HepG2 (cell line): ENCODE data around the gene JSRP1. TPM values are rescaled to one million over a fixed set of nuclear protein-coding genes. Genes with fewer than 3 reads are reported as not detected.

Experiments used
- ADNP ChIP-seq: sonication (generic); formaldehyde crosslinking; IDR thresholded peaks from 2 replicates; pipeline ENCODE4 v1.4.0; 2020; ENCODE audit warnings: missing genetic modification reagents
- ATF7-NPFF ChIP-seq: sonication (generic); formaldehyde crosslinking; IDR thresholded peaks from 2 replicates; pipeline ENCODE4 v1.8.1; 2023; ENCODE audit warnings: mild to moderate bottlenecking, low read depth, missing genetic modification reagents, moderate library complexity
- EED ChIP-seq: sonication (generic); formaldehyde crosslinking; IDR thresholded peaks from 2 replicates; pipeline ENCODE4 v1.5.0; 2020; ENCODE audit warnings: mild to moderate bottlenecking, missing genetic modification reagents
- KAT8 ChIP-seq: IDR thresholded peaks from 2 replicates; pipeline ENCODE4 v1.6.1; 2016; ENCODE audit warnings: missing genetic modification reagents, missing compliant biosample characterization
- MAF1 ChIP-seq: sonication (generic); formaldehyde crosslinking; IDR thresholded peaks from 2 replicates; pipeline ENCODE4 v1.5.0; 2020; ENCODE audit warnings: missing genetic modification reagents, borderline replicate concordance
- MZF1 ChIP-seq: sonication (generic); formaldehyde crosslinking; IDR thresholded peaks from 2 replicates; pipeline ENCODE4 v1.8.1; 2023; ENCODE audit warnings: mild to moderate bottlenecking, missing genetic modification reagents, borderline replicate concordance
- NCOA5 ChIP-seq: sonication (generic); formaldehyde crosslinking; IDR thresholded peaks from 2 replicates; pipeline ENCODE4 v1.4.0; 2020; ENCODE audit warnings: missing genetic modification reagents
- PPARG ChIP-seq: conservative IDR thresholded peaks from 2 replicates; pipeline ENCODE4 v1.6.1; 2016; ENCODE audit warnings: missing biosample characterization, missing genetic modification reagents
- PTBP1 ChIP-seq: fragments of 200-400 bp; formaldehyde crosslinking; IDR thresholded peaks from 2 replicates; pipeline ENCODE4 v1.6.1; 2018; ENCODE audit warnings: low read length, low read depth; ENCODE audit not compliant: poor library complexity, severe bottlenecking
- RARA ChIP-seq: IDR thresholded peaks from 2 replicates; pipeline ENCODE4 v1.6.1; 2016; ENCODE audit warnings: missing genetic modification reagents, missing compliant biosample characterization
- RFXAP ChIP-seq: sonication (generic); formaldehyde crosslinking; IDR thresholded peaks from 2 replicates; pipeline ENCODE4 v1.4.0; 2020; ENCODE audit warnings: missing genetic modification reagents, borderline replicate concordance
- TGIF2 ChIP-seq: IDR thresholded peaks from 2 replicates; pipeline ENCODE4 v1.6.1; 2016; ENCODE audit warnings: control low read depth, missing compliant biosample characterization
- YEATS4 ChIP-seq: sonication (generic); formaldehyde crosslinking; IDR thresholded peaks from 2 replicates; pipeline ENCODE4 v1.4.0; 2020; ENCODE audit warnings: missing genetic modification reagents, borderline replicate concordance
- ZBTB10 ChIP-seq: sonication (generic); formaldehyde crosslinking; IDR thresholded peaks from 2 replicates; pipeline ENCODE4 v1.4.0; 2020; ENCODE audit warnings: missing genetic modification reagents, borderline replicate concordance
- ZBTB25 ChIP-seq: IDR thresholded peaks from 2 replicates; pipeline ENCODE4 v1.6.1; 2018; ENCODE audit warnings: missing genetic modification reagents
- ZBTB7B ChIP-seq: sonication (generic); formaldehyde crosslinking; IDR thresholded peaks from 2 replicates; pipeline ENCODE4 v1.4.0; 2020; ENCODE audit warnings: missing genetic modification reagents
- ZC3H4 ChIP-seq: sonication (generic); formaldehyde crosslinking; IDR thresholded peaks from 2 replicates; pipeline ENCODE4 v1.4.0; 2020; ENCODE audit warnings: missing genetic modification reagents, borderline replicate concordance
- ZNF121 ChIP-seq: sonication (generic); formaldehyde crosslinking; IDR thresholded peaks from 2 replicates; pipeline ENCODE4 v1.5.0; 2020; ENCODE audit warnings: mild to moderate bottlenecking, missing genetic modification reagents
- ZNF281 ChIP-seq: sonication (generic); formaldehyde crosslinking; IDR thresholded peaks from 2 replicates; pipeline ENCODE4 v1.4.0; 2020; ENCODE audit warnings: missing genetic modification reagents, borderline replicate concordance
- ZNF564 ChIP-seq: sonication (generic); formaldehyde crosslinking; IDR thresholded peaks from 2 replicates; pipeline ENCODE4 v1.8.1; 2023; ENCODE audit warnings: mild to moderate bottlenecking, missing genetic modification reagents
- ZNF710 ChIP-seq: sonication (generic); formaldehyde crosslinking; IDR thresholded peaks from 2 replicates; pipeline ENCODE4 v1.5.0; 2020; ENCODE audit warnings: mild to moderate bottlenecking, missing genetic modification reagents, borderline replicate concordance
- polyA plus RNA-seq, 8 experiments: library from polyadenylated mRNA; depleted of rRNA in 3 of 8; stranded (reverse) in 7 of 8; unstranded in 1 of 8; fragments of >200 nt; fragmentation: Illumina TruSeq in 4 of 8; extraction: Trizol in 4 of 8; gene quantifications; 2 replicates each; pipeline versions ENCODE4 v1.2.1 to v1.2.3, GENCODE V29; 2011 to 2016; ENCODE audit warnings: low read depth in 4 of 8, missing spikeins in 1 of 8, mixed read lengths in 1 of 8; ENCODE audit not compliant: insufficient read depth in 1 of 8
- total RNA-seq, 5 experiments: library from RNA; depleted of rRNA; stranded (reverse); fragments of >200 nt; fragmentation: Illumina TruSeq; extraction: Trizol; gene quantifications; 2 replicates each; pipeline ENCODE4 v1.2.3, GENCODE V29; 2016; ENCODE audit warnings: low read depth in 1 of 5

The JSRP1 gene
- total and polyA plus RNA-seq, 2 of the 13 experiments (the other 11 are each of a cell fraction or from before 2014, with no cell fraction given) = 0.16 to 0.38 TPM

GRCh38 chr19:2273356-2274184, 17.4 kb upstream of the JSRP1 start (continued):
- 0 out of 2 replicates have a peak, but pooled peaks have one; percentile 6 for TF ChIP-seq ZNF281 (CRISPR knock-in tag)
- TF ChIP-seq KAT8 (CRISPR knock-in tag) = peak; percentile 87
- TF ChIP-seq ATF7-NPFF = 0 out of 2 replicates have a peak, but pooled peaks have one; percentile 59
- no peak; the same call in 1 of the 2 replicates for TF ChIP-seq ZBTB25 (CRISPR knock-in tag)
- no peak for TF ChIP-seq MZF1 (CRISPR knock-in tag)
- peak; percentile 70 for TF ChIP-seq EED
- peak; percentile 56; the same call in 1 of the 2 replicates for TF ChIP-seq ZNF121
- 0 out of 2 replicates have a peak, but pooled peaks have one; percentile 37 for TF ChIP-seq YEATS4 (CRISPR knock-in tag)
- TF ChIP-seq ADNP (CRISPR knock-in tag) = no peak
- peak; percentile 33 for TF ChIP-seq RARA (CRISPR knock-in tag)
- no peak for TF ChIP-seq NCOA5 (CRISPR knock-in tag)
- TF ChIP-seq ZC3H4 (CRISPR knock-in tag) = no peak
- TF ChIP-seq PPARG (CRISPR knock-in tag) = peak; percentile 54; the same call in 1 of the 2 replicates
- no peak for TF ChIP-seq RFXAP (CRISPR knock-in tag)
- no peak for TF ChIP-seq ZBTB10 (CRISPR knock-in tag)
- TF ChIP-seq PTBP1 = peak; percentile 88
- peak; percentile 53; the same call in 1 of the 2 replicates for TF ChIP-seq MAF1
- no peak for TF ChIP-seq TGIF2 (CRISPR knock-in tag)
- TF ChIP-seq ZNF710 (CRISPR knock-in tag) = peak; percentile 32; the same call in 1 of the 2 replicates
- peak; percentile 60 for TF ChIP-seq ZNF564 (CRISPR knock-in tag)
- peak; percentile 85 for TF ChIP-seq ZBTB7B (CRISPR knock-in tag)
